ENCODE measurements around the gene MYO16.
"Not testable (repeated sequence)": the region's sequence is repeated elsewhere in the genome, so short reads cannot be mapped to it uniquely, and the experiment has no call there.

Gene MYO16

DNA sequence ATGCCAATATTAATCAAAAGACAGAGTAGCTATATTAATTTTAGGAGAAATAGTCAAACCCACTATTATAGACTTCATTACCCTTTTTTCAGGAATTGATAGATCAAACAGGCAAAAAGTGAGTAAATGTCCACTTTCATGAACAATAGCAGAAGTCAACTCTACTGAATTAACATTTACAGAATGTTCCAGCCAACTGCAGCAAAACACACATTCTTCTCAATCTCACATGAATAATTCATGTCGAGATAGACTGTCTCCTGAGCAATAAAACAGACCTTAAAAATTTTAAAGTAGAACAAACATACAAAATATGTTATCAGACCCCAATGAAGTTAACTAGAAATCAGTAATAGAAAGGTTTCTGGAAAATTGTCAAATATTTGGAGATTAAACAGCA, 118.4 kb downstream of the MYO16 start:
- no peak for DNase-seq

- DNase-seq: no peak
Measured at GRCh38 chr13:108752276-108752675, 122.9 kb downstream of the MYO16 start.

DNA sequence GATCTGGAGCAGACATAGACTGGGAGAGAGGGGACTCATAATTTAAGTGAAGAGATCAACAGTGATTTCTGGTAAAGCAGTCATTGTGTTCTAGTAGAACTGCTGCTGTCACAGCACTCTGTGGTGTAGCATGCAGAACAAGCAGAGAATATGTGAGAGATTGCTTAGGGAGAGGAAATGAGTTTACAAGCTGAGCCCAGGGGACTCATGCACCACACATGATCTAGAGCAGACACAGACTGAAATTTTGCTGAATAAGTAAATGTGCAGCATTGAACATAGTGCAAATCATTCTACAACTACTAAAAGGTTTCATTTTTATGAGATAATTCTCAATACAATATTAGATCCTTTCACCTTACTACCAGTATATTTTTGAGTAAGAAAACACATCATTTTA, 125.7 kb downstream of the MYO16 start:
- no peak for DNase-seq

DNA sequence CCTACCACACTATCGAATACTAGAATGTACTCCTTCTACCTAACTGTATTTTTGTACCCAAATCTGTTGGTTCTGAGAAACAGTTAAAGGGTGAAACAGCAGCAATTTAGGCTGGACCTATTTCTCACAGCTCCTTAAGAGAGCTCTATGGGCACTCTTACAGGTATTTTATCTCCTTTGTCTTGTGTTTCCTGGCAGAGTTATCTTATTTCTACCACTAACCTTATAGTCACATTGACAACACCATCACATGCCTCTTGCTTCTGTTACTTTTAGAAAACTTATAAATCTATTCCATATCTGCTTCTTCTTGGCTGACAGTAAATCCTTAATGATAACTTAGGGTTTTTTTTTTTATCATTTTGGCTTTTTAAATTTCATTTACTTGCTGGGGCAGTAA, 130.7 kb downstream of the MYO16 start:
- DNase-seq: no peak

DNA sequence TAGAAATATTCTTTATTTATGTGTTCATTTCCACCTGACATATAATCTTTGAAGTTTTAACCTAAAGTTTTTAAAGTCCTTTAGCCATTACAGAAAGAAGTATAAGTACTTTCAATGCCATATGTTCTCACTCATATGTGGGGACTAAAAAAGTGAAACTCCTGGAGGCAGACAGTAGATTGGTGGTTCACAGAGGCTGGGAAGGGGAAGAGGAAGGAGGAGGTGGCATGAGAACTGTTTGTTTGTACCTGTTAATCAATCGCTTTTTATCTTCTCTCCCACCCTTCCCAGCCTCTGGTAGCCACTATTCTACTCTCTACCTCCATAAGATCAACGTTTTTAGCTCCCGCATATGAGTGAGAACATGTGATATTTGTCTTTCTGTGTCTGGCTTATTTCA, 131.1 kb downstream of the MYO16 start:
- DNase-seq: no peak

GRCh38 chr13:108768035-108768434, 138.6 kb downstream of the MYO16 start:
- no peak for DNase-seq

DNA sequence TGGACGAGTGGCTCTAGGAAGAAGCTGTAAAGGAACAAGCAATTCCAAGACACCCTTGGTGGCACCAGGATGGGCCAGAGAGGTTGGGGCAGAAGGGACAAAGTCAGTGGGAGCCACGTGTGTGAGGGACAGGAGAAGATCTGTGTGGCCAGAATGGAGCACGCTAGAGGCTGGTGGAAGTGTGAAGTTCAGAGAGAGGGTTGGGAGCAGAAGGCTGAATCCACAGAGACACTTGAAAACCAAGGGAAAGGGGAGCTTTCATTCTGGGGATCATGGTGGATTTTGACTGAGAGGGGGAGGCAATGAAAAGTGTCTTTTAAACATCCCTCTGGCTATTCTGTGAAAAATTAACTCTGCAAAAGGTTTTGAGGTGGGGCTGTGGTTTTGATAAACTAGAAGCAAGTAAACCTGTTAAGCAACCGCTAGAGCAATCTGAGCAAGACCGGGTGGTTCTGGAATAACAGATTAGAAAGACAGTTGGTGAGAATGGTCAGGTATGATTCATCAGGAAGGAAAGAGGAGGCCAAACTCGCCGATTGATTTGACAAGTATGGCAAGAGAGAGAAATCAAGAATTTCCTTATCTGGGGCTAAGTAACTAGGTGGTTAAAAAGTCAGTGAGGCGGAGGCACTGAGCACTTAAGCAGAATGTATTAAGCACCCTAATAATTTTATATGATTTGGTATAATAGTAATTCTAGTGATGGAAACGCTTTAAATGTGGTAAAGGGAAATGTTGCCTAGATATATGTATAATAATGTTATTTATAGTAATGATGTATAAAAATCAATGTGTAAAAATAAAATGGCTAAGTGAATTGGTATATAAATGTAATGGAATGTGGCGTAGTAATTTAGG, 140.0 kb downstream of the MYO16 start:
- no peak for DNase-seq

DNA sequence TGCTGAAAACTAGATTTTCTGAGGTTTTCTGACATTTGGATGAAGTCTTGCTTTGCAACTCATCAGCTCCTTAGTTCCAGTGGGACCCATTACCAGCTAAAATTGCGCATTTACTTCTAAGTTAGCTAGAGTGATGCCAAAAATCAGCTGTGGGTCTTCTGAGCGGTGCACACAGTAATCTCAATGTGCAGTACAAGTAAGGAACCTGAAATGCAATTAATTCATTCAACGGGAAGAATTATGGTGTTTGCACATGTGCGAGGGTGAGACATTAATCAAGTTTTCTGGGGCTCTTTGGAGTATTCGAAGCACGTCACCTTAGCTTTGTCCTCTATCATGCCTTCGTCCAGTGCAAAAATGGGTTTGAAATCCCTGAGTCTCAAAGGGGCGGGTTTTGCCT, 146.2 kb downstream of the MYO16 start:
- no peak for DNase-seq

- no peak for DNase-seq
Measured at GRCh38 chr13:108776650-108777049, 147.2 kb downstream of the MYO16 start.

DNA sequence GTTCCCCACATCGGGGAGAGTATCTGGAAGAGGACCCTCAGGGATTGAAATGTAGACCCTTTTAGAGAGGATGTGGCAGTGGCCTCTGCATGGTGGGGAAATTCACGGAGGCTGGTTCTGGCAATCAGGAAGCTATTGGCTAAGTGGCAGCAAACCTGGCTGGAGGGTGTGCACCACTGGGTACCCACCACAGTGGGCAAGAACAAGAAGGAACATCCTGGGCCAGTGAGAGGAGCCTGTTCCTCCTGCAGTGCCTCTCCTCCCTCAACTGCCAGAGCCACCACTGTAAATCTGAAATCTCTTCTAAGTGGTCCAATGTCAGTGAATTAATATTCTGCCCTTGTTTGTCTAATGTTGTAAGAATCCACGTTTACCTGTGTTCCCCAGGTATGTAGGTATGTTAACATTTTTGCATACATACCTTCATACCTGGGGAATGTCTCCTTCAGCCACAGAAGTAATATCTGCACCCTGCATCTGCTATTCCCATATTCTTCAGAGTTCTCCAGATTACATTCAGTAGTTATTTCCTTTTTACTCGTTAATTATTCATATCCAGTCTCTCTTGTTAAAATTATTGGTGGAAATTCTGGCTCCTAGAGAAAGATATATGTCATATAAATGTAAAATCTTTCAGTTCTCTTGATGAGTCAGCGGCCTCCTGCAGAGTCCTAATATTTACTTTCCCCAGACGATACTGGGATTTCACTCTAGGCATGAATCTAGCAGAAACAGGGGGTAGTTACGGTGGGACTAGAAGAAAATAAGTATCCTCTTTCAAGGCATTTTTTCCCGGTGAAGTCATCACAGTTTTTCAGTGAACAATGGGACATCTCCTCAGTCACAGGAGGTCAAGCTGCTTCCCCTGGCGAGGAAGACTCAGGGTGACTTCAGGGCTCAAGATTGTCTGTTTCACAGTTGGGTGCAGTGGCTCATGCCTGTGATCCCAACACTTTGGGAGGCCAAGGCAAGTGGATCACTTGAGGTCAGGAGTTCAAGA, 148.3 kb downstream of the MYO16 start:
- no peak for DNase-seq

DNA sequence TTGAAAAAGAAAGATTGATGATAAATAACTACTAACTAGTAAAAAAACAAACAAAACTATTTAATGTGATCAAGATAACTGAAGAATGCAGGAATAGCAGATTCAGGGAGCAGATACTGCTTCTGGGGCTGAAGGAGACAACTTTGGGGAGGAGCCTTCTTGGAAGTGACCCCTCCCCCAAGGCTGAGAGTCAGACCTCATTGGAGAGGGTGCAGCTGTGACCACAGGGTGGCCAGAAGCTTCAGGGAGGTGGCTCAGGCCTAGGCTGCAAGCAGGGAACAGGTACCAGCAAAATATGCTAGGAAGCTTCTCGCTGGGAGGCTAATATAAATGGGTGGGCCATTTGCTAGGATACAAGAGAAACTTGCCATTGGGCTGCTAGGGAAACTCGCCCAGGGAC, 149.9 kb downstream of the MYO16 start:
- DNase-seq: no peak

- DNase-seq: no peak
Measured at GRCh38 chr13:108780706-108781105, 151.3 kb downstream of the MYO16 start.

DNA sequence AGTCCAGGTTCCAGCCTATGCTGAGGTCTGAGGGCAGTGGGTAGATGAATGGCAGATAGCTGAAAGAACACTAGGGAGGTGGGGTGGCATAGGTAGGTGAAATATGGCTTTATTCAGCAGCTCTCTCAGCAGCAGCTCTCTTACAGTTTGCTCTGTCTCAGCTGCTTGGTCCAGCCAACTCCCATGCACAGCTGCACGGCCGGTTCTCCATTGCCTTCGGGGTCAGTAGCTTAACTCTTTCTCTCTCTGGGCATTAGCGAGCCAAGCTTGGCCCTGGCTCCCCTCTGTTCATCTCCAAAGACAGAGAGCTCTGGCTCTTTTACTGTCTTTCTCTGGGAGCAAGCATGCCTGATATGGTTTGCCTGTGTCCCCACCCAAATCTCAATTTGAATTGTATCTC, 151.9 kb downstream of the MYO16 start:
- DNase-seq: no peak

DNA sequence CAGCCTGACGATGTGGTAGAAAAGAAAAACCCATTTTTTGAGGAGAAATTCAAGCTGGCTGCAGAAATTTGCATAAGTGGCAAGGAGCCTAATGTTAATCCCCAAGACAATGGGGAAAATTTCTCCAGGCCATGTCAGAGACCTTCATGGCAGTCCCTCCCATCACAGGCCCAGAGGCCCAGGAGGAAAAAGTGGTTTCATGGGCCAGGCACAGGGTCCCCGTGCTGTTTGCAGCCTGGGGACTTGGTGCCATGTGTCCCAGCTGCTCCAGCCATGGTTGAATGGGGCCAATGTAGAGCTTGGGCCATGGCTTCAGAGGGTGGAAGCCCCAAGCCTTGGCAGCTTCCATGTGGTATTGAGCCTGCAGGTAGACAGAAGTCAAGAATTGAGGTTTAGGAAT, 153.1 kb downstream of the MYO16 start:
- not testable (repeated sequence) for DNase-seq

GRCh38 chr13:108785844-108786243, 156.4 kb downstream of the MYO16 start:
- no peak for DNase-seq

GRCh38 chr13:108786456-108787200, 157.2 kb downstream of the MYO16 start:
- no peak for DNase-seq

DNA sequence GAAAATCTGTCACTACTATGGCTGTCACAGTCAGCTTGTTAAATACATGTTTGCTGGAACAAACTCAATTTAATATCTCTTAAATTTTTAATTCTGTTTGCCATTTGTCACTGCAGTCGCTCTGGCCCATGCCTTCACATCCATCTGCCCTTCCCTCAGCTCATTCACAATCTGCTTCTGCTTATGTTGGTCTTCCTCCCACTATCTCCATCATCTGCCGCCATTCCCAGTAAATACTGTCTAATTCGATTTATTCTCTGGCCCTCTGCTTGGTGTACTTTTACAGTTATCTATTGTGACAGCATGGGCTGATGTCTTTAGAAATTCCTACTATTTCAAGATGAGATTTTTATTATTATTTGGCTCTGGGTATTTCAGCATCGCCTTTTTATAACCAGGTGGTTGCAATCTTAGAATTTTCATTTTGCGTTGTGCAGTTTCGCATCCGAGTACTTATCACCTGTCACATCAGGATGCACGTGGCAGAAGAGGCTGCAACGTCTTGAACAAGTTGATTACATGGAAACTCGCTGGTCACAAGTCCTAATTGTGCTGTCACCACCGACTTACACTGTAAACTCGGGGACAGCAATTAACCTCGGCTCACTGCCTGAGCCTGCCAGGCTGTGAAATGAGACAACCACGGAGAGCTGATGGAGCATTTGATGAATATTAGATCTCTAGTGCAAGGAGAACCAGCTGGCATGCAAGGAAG, 158.4 kb downstream of the MYO16 start:
- no peak for DNase-seq

- DNase-seq: no peak
Measured at GRCh38 chr13:108789476-108789875, 160.1 kb downstream of the MYO16 start.

- DNase-seq: no peak
Measured at GRCh38 chr13:108795841-108796240, 166.4 kb downstream of the MYO16 start.

DNA sequence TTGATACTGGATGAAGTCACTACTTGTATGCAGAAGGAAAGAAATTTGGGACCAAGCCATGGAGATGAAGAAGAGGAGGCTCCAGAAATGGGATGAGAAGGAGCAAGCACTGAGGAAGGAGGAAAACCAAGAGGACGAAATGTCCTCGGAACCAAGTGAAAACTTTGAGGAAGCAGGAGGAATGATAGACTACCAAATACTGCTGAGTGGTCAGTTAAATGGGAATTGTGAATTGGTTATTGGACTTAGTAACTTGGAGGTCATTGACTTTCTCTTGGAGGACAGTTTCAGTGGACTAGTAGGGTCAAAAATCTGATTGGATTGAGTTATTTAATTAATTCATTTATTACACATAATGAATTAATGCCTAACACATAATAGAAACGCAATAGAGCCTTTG, 167.9 kb downstream of the MYO16 start:
- DNase-seq: no peak

GRCh38 chr13:108807841-108808240, 178.4 kb downstream of the MYO16 start:
- DNase-seq: no peak

GRCh38 chr13:108812165-108812564, 182.8 kb downstream of the MYO16 start:
- no peak for DNase-seq

Measured in activated CD4-positive, CD25-positive, alpha-beta regulatory T cell (primary cell).